KMS-11 (cell line): ENCODE measurements around the gene CFAP69.

Source experiments
- H2AFZ ChIP-seq: fragments of 200-600 bp; sonication (generic); 2 replicates; pipeline ENCODE4 v1.6.1; 2016; ENCODE audit warnings: antibody characterized with exemption, mixed run types, low read depth
- H3K27ac ChIP-seq: fragments of 200-600 bp; sonication (generic); 2 replicates; pipeline ENCODE4 v1.6.1; 2016; ENCODE audit warnings: mild to moderate bottlenecking, mixed run types
- H3K27me3 ChIP-seq: fragments of 200-600 bp; sonication (generic); 2 replicates; pipeline ENCODE4 v1.6.1; 2017; ENCODE audit warnings: mild to moderate bottlenecking, low read depth, mixed run types, moderate library complexity; ENCODE audit not compliant: insufficient read depth
- H3K36me3 ChIP-seq: fragments of 200-600 bp; sonication (generic); 2 replicates; pipeline ENCODE4 v1.6.1; 2017; ENCODE audit warnings: mild to moderate bottlenecking, mixed run types; ENCODE audit not compliant: insufficient read depth
- H3K4me1 ChIP-seq: fragments of 200-600 bp; sonication (generic); 2 replicates; pipeline ENCODE4 v1.6.1; 2016; ENCODE audit warnings: mild to moderate bottlenecking, low read depth, mixed run types; ENCODE audit not compliant: poor library complexity, severe bottlenecking
- H3K4me2 ChIP-seq: fragments of 200-600 bp; sonication (generic); 2 replicates; pipeline ENCODE4 v1.7.0; 2016; ENCODE audit warnings: mild to moderate bottlenecking, mixed run types
- H3K4me3 ChIP-seq: fragments of 200-600 bp; sonication (generic); IDR thresholded peaks from 2 replicates; pipeline ENCODE4 v1.6.1; 2017; ENCODE audit warnings: low read depth, low read length, mixed read lengths; ENCODE audit not compliant: insufficient read depth
- H3K79me2 ChIP-seq: fragments of 200-600 bp; sonication (generic); 2 replicates; pipeline ENCODE4 v1.6.1; 2016; ENCODE audit warnings: low read depth, mixed run types; ENCODE audit not compliant: insufficient read depth
- H3K9ac ChIP-seq: fragments of 200-600 bp; sonication (generic); 2 replicates; pipeline ENCODE4 v1.6.1; 2016; ENCODE audit warnings: mild to moderate bottlenecking, mixed run types
- H4K20me1 ChIP-seq: fragments of 200-600 bp; sonication (generic); 2 replicates; pipeline ENCODE4 v1.6.1; 2016; ENCODE audit warnings: mild to moderate bottlenecking, mixed run types; ENCODE audit not compliant: insufficient read depth
- CTCF ChIP-seq: fragments of 200-600 bp; sonication (generic); conservative IDR thresholded peaks from 2 replicates; pipeline ENCODE4 v1.6.1; 2017; ENCODE audit warnings: low read depth, mild to moderate bottlenecking, antibody characterized with exemption, low read length, moderate library complexity, mixed read lengths

CFAP69 gene

GRCh38 chr7:90309872-90310271, 64.9 kb downstream of the CFAP69 start:
- TF ChIP-seq CTCF: no peak
- no peaks in the 10 kb centered on the region for H4K20me1 ChIP-seq
- H3K9ac ChIP-seq: no peak overlapping the region
- no peaks in the 10 kb centered on the region for H3K36me3 ChIP-seq
- H2AFZ ChIP-seq: no peak overlapping the region
- no peak overlapping the region for H3K4me3 ChIP-seq
- no peaks in the 10 kb centered on the region for H3K27me3 ChIP-seq
- no peaks in the 10 kb centered on the region for H3K79me2 ChIP-seq
- H3K4me1 ChIP-seq: peaks cover 21% of the 10 kb centered on the region
- no peak overlapping the region for H3K27ac ChIP-seq
- no peak overlapping the region for H3K4me2 ChIP-seq

DNA sequence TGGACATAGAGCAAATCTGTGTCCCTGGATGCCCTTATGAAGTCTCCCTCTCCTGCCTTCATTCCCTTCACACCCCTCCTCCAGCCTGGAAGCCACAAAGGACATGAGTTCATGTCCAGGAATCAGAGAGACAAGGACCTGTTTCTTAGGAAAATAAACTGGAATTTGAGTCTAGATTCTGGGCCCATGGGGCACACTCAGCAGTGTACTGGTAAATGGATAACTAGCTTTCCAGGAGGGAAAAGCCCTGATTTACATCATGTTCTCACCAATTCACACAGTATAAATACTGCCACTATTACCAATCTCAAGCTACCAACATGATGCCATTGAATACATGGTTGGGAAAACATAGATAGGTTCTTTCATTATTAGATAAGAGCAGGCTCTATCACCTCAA, 66.2 kb downstream of the CFAP69 start:
- Histone ChIP-seq H3K36me3 (no peaks in the 10 kb centered on the region), H3K9ac (no peak overlapping the region), H3K4me3 (no peak overlapping the region), H2AFZ (no peak overlapping the region), H3K27me3 (no peaks in the 10 kb centered on the region), H4K20me1 (no peaks in the 10 kb centered on the region), H3K79me2 (no peaks in the 10 kb centered on the region), H3K4me2 (no peak overlapping the region), H3K27ac (no peak overlapping the region), H3K4me1 (peaks cover 21% of the 10 kb centered on the region)
- no peak for TF ChIP-seq CTCF

DNA sequence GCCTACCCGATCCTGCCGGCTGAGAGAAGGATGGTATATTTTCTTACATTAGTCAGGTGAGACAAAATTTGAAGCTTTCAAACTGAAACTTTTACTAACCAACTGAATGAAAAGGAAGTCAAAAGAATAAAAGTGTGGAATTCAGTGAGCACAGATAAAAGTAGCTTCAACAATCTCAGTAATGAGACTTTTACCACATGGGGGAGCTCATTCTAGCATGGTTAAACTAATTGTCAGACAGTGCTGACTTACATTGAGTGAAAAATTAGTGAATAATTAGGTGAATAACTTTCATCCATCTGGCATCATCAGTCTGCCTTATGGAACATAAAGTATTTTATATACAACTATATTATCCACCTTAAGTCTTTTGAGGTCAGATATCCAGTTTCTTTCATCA, 67.8 kb downstream of the CFAP69 start:
- TF ChIP-seq CTCF: 0 out of 2 replicates have a peak, but pooled peaks have one; percentile 27
- no peaks in the 10 kb centered on the region for H3K79me2 ChIP-seq

DNA sequence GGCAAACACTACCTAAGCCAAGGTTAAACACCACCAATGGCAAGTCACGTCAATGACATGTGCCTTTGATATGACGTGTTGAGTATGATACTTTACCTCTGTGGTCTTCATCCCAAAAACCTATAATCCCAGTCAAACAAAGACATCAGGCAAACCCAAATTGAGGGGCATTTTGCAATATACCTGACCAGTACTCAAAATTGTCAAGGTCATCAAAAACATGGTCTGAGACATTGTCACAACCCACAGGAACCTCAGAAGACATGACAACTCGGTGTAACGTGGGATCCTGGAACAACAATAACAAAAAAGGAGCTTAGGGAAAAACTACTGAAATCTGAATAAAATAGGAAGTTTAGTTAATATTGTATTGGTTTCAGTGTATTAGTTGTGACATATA, 68.9 kb downstream of the CFAP69 start:
- H3K9ac ChIP-seq: no peak overlapping the region
- no peaks in the 10 kb centered on the region for H4K20me1 ChIP-seq
- H3K4me2 ChIP-seq: no peak overlapping the region
- no peak for TF ChIP-seq CTCF
- no peak overlapping the region for H3K27ac ChIP-seq
- no peaks in the 10 kb centered on the region for H3K27me3 ChIP-seq
- H3K36me3 ChIP-seq: no peaks in the 10 kb centered on the region
- no peak overlapping the region for H2AFZ ChIP-seq
- H3K4me3 ChIP-seq: no peak overlapping the region
- peaks cover under 1% of the 10 kb centered on the region for H3K4me1 ChIP-seq
- no peaks in the 10 kb centered on the region for H3K79me2 ChIP-seq

More for the DNA sequence above, 67.8 kb downstream of the CFAP69 start:
- no peak overlapping the region for H3K9ac ChIP-seq
- H3K4me2 ChIP-seq: no peak overlapping the region
- H2AFZ ChIP-seq: no peak overlapping the region
- no peak overlapping the region for H3K27ac ChIP-seq
- H3K4me3 ChIP-seq: no peak overlapping the region
- no peaks in the 10 kb centered on the region for H3K27me3 ChIP-seq
- peaks cover 12% of the 10 kb centered on the region for H3K4me1 ChIP-seq
- no peaks in the 10 kb centered on the region for H3K36me3 ChIP-seq
- no peaks in the 10 kb centered on the region for H4K20me1 ChIP-seq

DNA sequence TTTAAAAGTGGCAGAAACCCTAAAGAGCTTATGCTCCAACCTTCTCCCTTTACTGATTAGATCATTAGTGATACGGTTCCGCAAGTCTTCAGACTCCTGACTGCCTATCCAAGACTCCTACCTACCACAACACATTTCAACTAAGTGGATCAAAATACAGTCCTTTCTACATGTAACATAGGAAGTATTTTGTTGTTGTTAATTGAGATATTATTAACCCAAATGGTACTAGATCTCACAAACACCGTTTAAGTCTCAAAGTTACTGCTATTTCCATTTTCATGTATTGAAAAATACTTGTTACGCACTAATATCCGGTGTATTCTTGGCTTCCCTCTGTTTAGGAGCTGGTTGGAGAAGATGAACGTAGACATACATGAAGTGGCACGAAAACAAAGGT, 75.0 kb downstream of the CFAP69 start:
- H3K79me2 ChIP-seq: no peaks in the 10 kb centered on the region
- no peak overlapping the region for H3K4me3 ChIP-seq
- no peak overlapping the region for H2AFZ ChIP-seq
- H3K27me3 ChIP-seq: no peaks in the 10 kb centered on the region
- no peak overlapping the region for H3K27ac ChIP-seq
- H3K9ac ChIP-seq: no peak overlapping the region
- no peaks in the 10 kb centered on the region for H3K36me3 ChIP-seq
- no peak for TF ChIP-seq CTCF
- H3K4me1 ChIP-seq: no peaks in the 10 kb centered on the region
- no peaks in the 10 kb centered on the region for H4K20me1 ChIP-seq
- no peak overlapping the region for H3K4me2 ChIP-seq
